Ishikawa (cell line): ENCODE results near the gene SGPP2.

Source experiments
- CREB1 ChIP-seq: IDR thresholded peaks from 2 replicates; pipeline ENCODE4 v1.6.1; 2012; ENCODE audit warnings: low read depth
- REST ChIP-seq: IDR thresholded peaks from 2 replicates; pipeline ENCODE4 v1.6.1; 2012; ENCODE audit warnings: low read depth, mild to moderate bottlenecking
- TAF1 ChIP-seq: IDR thresholded peaks from 2 replicates; pipeline ENCODE4 v1.6.1; 2012; ENCODE audit warnings: low read depth, mild to moderate bottlenecking
- TCF12 ChIP-seq: IDR thresholded peaks from 2 replicates; pipeline ENCODE4 v1.6.1; 2012; ENCODE audit warnings: low read depth

DNA sequence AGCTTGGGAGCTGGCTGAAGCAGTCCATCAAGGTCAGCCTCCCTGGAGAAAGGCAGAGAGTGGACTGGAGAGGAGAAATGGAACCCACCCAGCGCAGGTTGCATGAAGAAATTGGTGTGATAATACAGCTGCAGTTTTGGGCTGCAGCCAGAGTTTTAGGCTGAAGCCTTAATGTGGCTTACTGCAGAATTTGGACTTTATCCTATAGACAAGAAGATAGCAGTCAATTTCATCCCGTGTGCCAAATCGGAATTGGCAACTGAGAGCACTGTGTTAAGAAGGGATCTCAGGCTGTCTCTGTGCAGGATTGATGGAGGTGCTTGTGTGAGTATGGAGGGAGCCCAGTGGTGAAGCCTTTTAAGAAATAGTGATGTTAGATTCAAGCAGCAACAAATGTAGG lies 7.5 kb downstream of the SGPP2 start:
- TF ChIP-seq TCF12 (no peak), REST (no peak), TAF1 (no peak), CREB1 (no peak)
